ENCODE data around the gene ADGRV1.

DNA sequence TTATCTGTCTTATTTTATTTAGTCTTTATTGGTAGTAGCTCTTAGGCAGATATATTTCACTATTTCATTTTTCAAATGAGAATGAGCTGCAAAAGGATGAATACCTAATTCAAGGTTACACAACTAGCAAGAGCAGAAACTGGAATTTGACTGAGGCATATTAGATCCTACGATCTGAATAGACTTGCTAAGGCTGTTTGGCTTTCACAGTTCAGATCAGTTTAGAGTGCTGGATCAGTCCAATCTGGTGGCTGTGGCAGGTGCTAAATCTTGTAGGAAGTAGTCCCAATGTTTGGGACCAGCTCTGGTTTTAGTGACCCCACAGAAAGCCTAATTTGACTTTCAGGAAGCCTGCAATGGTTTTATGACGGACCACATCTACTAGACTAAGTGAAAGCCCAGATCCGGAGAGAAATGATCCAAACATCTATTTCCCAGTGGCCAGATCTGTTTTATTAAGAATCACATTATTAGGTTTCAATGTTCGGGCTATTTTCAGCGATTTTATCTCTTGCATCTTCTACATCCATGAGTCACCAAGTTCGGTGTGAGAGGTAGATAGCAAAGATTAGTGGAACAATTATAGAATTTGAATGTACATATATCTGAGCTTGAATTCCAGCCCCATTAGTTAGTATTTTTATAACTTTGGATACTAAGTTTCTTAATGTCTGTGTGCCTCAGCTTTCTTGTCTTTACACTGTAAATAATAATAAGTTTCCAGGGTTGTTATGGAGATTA, 359.5 kb downstream of the ADGRV1 start:
- TF ChIP-seq, protein P1, sequence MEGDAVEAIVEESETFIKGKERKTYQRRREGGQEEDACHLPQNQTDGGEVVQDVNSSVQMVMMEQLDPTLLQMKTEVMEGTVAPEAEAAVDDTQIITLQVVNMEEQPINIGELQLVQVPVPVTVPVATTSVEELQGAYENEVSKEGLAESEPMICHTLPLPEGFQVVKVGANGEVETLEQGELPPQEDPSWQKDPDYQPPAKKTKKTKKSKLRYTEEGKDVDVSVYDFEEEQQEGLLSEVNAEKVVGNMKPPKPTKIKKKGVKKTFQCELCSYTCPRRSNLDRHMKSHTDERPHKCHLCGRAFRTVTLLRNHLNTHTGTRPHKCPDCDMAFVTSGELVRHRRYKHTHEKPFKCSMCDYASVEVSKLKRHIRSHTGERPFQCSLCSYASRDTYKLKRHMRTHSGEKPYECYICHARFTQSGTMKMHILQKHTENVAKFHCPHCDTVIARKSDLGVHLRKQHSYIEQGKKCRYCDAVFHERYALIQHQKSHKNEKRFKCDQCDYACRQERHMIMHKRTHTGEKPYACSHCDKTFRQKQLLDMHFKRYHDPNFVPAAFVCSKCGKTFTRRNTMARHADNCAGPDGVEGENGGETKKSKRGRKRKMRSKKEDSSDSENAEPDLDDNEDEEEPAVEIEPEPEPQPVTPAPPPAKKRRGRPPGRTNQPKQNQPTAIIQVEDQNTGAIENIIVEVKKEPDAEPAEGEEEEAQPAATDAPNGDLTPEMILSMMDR (IDR thresholded peaks at IDR 0.05) = no peak
- TF ChIP-seq POLR2A (IDR thresholded peaks at IDR 0.05) = no peak
